Measurements from ENCODE around the gene ATP6V0A4.

DNA sequence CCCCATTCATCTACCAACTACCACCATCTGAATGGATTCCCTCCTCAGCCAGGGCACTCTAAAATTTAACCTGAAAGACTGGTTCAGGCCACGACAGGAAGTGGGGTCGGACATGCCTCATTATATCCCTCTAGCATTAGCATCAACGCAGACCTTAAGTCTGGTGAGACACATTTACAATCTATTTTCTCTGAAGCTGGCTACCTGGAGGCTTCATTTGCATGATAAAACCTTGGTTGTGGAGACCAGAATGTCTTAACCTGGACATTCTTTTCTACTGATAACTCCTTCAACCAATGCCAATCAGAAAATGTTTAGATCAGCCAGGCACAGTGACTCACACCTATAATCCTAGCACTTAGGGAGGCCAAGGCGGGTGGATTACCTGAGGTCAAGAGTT is 139.1 kb downstream of the ATP6V0A4 start:
- TF ChIP-seq, protein P1, sequence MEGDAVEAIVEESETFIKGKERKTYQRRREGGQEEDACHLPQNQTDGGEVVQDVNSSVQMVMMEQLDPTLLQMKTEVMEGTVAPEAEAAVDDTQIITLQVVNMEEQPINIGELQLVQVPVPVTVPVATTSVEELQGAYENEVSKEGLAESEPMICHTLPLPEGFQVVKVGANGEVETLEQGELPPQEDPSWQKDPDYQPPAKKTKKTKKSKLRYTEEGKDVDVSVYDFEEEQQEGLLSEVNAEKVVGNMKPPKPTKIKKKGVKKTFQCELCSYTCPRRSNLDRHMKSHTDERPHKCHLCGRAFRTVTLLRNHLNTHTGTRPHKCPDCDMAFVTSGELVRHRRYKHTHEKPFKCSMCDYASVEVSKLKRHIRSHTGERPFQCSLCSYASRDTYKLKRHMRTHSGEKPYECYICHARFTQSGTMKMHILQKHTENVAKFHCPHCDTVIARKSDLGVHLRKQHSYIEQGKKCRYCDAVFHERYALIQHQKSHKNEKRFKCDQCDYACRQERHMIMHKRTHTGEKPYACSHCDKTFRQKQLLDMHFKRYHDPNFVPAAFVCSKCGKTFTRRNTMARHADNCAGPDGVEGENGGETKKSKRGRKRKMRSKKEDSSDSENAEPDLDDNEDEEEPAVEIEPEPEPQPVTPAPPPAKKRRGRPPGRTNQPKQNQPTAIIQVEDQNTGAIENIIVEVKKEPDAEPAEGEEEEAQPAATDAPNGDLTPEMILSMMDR (IDR thresholded peaks at IDR 0.05): no peak
- TF ChIP-seq ZFX (IDR thresholded peaks at IDR 0.05; ENCODE audit: borderline replicate concordance): no peak

Data from 22Rv1 (cell line).